Mucosa of descending colon (tissue), 3 donors: Measurements from ENCODE around the gene CPE. TPM values are rescaled to one million over a fixed set of nuclear protein-coding genes. Genes with fewer than 3 reads are reported as not detected.
A peak's percentile ranks its signal among the peaks of the same experiment; 100 is the strongest.

Source experiments
- ATAC-seq: fragments of 200-7000 bp; cut with Tn5 transposase; one replicate; pipeline ENCODE4 v1.9.1; 2020; ENCODE audit warnings: mild to moderate bottlenecking, moderate library complexity
- DNase-seq, 3 donors: peaks; one replicate each; pipeline ENCODE4 v3.0.0-alpha.2; 2020
- H3K36me3 ChIP-seq: fragments of 200-600 bp; one replicate; pipeline ENCODE4 v1.8.0; 2021; ENCODE audit warnings: low read depth, mild to moderate bottlenecking
- H3K4me1 ChIP-seq: fragments of 200-600 bp; one replicate; pipeline ENCODE4 v1.8.0; 2021; ENCODE audit warnings: low read depth, mild to moderate bottlenecking
- H3K4me3 ChIP-seq: fragments of 200-600 bp; one replicate; pipeline ENCODE4 v1.8.0; 2021; ENCODE audit warnings: mild to moderate bottlenecking
- H3K9me3 ChIP-seq: fragments of 200-600 bp; one replicate; pipeline ENCODE4 v1.8.0; 2021; ENCODE audit warnings: mild to moderate bottlenecking
- CTCF ChIP-seq: fragments of 200-600 bp; IDR thresholded peaks from one replicate; pipeline ENCODE4 v1.8.0; 2022; ENCODE audit warnings: antibody characterized with exemption, mild to moderate bottlenecking
- intact Hi-C, 2 donors: fragments of 100-400 bp; cut with DNase I in 1 of 2; cut with micrococcal nuclease in 1 of 2; formaldehyde crosslinking; loops; one replicate each; pipeline versions ENCODE4 v1.11.0 to v1.11.1; 2022; cut with DNase I, micrococcal nuclease
- total RNA-seq, 3 donors: library from RNA; stranded (reverse); fragmentation: NEBNext Ultra II Directional in 2 of 3; extraction: Animal tissue kit (Norgen Biotek cat#: 25700) in 2 of 3; gene quantifications; one replicate each; pipeline versions ENCODE4 v1.2.1 to v1.2.4, GENCODE V29; 2021 to 2023
- donor health status: DM: no; HTN: no; CAD: no; lungs with moderate emphysema.
- donor health status: DM: no; HTN: no; CAD: no.
- donor health status: DM: no; HTN: yes; CAD: no.

The CPE gene
- total RNA-seq, 3 donors from 2014 or later: 26.3 to 39.9 (median 33.9) TPM

DNA sequence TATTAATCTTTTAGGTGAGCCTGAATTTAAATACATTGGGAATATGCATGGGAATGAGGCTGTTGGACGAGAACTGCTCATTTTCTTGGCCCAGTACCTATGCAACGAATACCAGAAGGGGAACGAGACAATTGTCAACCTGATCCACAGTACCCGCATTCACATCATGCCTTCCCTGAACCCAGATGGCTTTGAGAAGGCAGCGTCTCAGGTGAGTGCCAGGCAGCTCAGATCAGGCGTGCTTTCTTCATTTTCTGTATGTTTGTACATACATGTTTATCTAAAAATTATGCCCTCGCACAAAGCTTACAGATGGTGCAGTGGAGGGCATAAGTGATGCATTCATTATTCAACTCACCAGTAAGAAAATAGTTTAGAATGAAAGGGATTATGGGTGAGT is 85.6 kb downstream of the CPE start:
- no peak for ATAC-seq
- no peak for TF ChIP-seq CTCF
- intact Hi-C loops: loop anchor here (5.0 to 10.0 kb wide), 2 partner anchors 110 to 332 kb away; no protein-coding TSS in a partner anchor

GRCh38 chr4:165464813-165465381 is 86.1 kb downstream of the CPE start:
- peak in 1 of 3 donors; percentile 11 for DNase-seq
- peak; percentile 37 for TF ChIP-seq CTCF
- intact Hi-C loops: loop anchor here (5.0 to 10.0 kb wide), 3 partner anchors 108 to 333 kb away; no protein-coding TSS in a partner anchor
- Histone ChIP-seq H3K4me1 (no peaks in the 10 kb centered on the region), H3K36me3 (no peaks in the 10 kb centered on the region), H3K9me3 (no peaks in the 10 kb centered on the region), H3K4me3 (no peak overlapping the region)
- peak; percentile 65 for ATAC-seq

More for the DNA sequence above, 85.6 kb downstream of the CPE start:
- no peaks in the 10 kb centered on the region for H3K4me1 ChIP-seq
- no peaks in the 10 kb centered on the region for H3K9me3 ChIP-seq
- no peak overlapping the region for H3K4me3 ChIP-seq
- no peak for DNase-seq
- H3K36me3 ChIP-seq: no peaks in the 10 kb centered on the region

DNA sequence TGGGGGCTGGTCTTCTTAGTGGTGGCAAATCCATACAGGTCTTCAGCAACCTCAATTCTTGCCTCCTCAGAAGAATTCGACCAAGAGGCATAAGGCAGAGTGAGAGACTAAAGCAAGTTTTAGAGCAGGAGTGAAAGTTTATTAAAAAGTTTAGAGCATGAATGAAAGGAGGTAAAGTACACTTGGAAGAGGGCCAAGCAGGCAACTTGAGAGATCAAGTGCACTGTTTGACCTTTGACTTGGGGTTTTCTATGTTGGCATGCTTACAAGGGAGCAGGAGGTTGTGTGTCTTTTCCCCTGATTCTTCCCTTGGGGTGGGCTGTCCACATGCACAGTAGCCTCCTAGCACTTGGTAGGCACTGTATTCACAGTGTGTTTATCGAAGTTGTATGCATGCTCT is 91.2 kb downstream of the CPE start:
- peaks cover 32% of the 10 kb centered on the region for H3K9me3 ChIP-seq
- intact Hi-C loops: no loop called here
- ATAC-seq: no peak
- TF ChIP-seq CTCF: no peak
- H3K4me1 ChIP-seq: no peaks in the 10 kb centered on the region
- no peaks in the 10 kb centered on the region for H3K36me3 ChIP-seq
- H3K4me3 ChIP-seq: no peak overlapping the region
- no peak for DNase-seq

GRCh38 chr4:165472943-165473676 is 94.3 kb downstream of the CPE start:
- intact Hi-C loops: no loop called here

More at GRCh38 chr4:165472943-165473676, 94.3 kb downstream of the CPE start:
- no peak for TF ChIP-seq CTCF
- ATAC-seq (no peak), DNase-seq (no peak)
- Histone ChIP-seq H3K4me3 (no peak overlapping the region), H3K9me3 (peaks cover 32% of the 10 kb centered on the region), H3K4me1 (no peaks in the 10 kb centered on the region), H3K36me3 (no peaks in the 10 kb centered on the region)
